CD4-positive, alpha-beta memory T cell (primary cell): Measurements from ENCODE around the gene RHOH. TPM values are rescaled to one million over a fixed set of nuclear protein-coding genes. Genes with fewer than 3 reads are reported as not detected.
A peak's percentile ranks its signal among the peaks of the same experiment; 100 is the strongest.

Experiments used
- CTCF ChIA-PET: fragments of 350-600 bp; sonication (Branson Sonifier 250); formaldehyde crosslinking; loops from one replicate; lab custom pipeline; 2021; ENCODE audit warnings: inconsistent platforms; ENCODE audit not compliant: partially characterized antibody; lab: Charles Lee
- POLR2A ChIA-PET: fragments of 350-600 bp; sonication (Branson Sonifier 250); formaldehyde crosslinking; loops from one replicate; lab custom pipeline; 2021; ENCODE audit not compliant: partially characterized antibody; lab: Charles Lee
- DNase-seq, 5 donors: peaks; one replicate each; pipeline versions ENCODE4 v3.0.0 to v3.0.0-alpha.2; 2020 to 2022; ENCODE audit warnings: mixed read lengths in 1 of 5
- H3K27ac ChIP-seq: one replicate; pipeline ENCODE4 v1.7.0; 2013; ENCODE audit warnings: low read depth, low read length
- H3K27me3 ChIP-seq: 2 replicates; pipeline ENCODE4 v1.7.0; 2013; ENCODE audit warnings: mild to moderate bottlenecking, low read length, moderate library complexity; ENCODE audit not compliant: insufficient read depth
- H3K36me3 ChIP-seq: 2 replicates; pipeline ENCODE4 v1.7.0; 2013; ENCODE audit warnings: mild to moderate bottlenecking, low read length, moderate library complexity; ENCODE audit not compliant: insufficient read depth
- H3K4me1 ChIP-seq: 2 replicates; pipeline ENCODE4 v1.7.0; 2013; ENCODE audit warnings: mild to moderate bottlenecking, low read length, moderate library complexity; ENCODE audit not compliant: insufficient read depth
- H3K4me3 ChIP-seq, 2 donors: one replicate each; pipeline ENCODE4 v1.7.0; 2013; ENCODE audit warnings: low read length in 2 of 2, mild to moderate bottlenecking in 1 of 2
- H3K9me3 ChIP-seq, 2 donors: one replicate each; pipeline ENCODE4 v1.7.0; 2013; ENCODE audit warnings: low read length in 2 of 2, control low read depth in 1 of 2; ENCODE audit not compliant: control insufficient read depth in 1 of 2
- H3K27ac Mint-ChIP-seq, 7 donors: one replicate each; pipeline ENCODE4 v1.8.0; 2020 to 2021; ENCODE audit warnings: mixed read lengths in 7 of 7, mild to moderate bottlenecking in 6 of 7, inconsistent platforms in 3 of 7, moderate library complexity in 3 of 7
- H3K27me3 Mint-ChIP-seq, 2 donors: one replicate each; pipeline ENCODE4 v1.8.0; 2020 to 2021; ENCODE audit warnings: mixed read lengths in 2 of 2
- H3K36me3 Mint-ChIP-seq, 2 donors: one replicate each; pipeline ENCODE4 v1.8.0; 2020 to 2021; ENCODE audit warnings: mixed read lengths in 2 of 2, inconsistent platforms in 1 of 2, mild to moderate bottlenecking in 1 of 2
- H3K4me1 Mint-ChIP-seq, 4 donors: one replicate each; pipeline ENCODE4 v1.8.0; 2020 to 2021; ENCODE audit warnings: mixed read lengths in 4 of 4, mild to moderate bottlenecking in 1 of 4
- H3K4me3 Mint-ChIP-seq, 8 donors: one replicate each; pipeline ENCODE4 v1.8.0; 2020 to 2021; ENCODE audit warnings: mixed read lengths in 8 of 8, mild to moderate bottlenecking in 7 of 8, moderate library complexity in 6 of 8, inconsistent platforms in 3 of 8
- H3K9me3 Mint-ChIP-seq, 8 donors: one replicate each; pipeline ENCODE4 v1.8.0; 2020 to 2021; ENCODE audit warnings: mixed read lengths in 8 of 8, mild to moderate bottlenecking in 5 of 8, inconsistent platforms in 3 of 8, moderate library complexity in 1 of 8
- intact Hi-C: fragments of 100-400 bp; cut with micrococcal nuclease; formaldehyde crosslinking; loops from one replicate; pipeline ENCODE4 v1.15.1; 2023
- polyA plus RNA-seq, 2 donors: library from polyadenylated mRNA; unstranded; fragments of 300-500 nt; fragmentation: Illumina TruSeq; gene quantifications; one replicate each; pipeline ENCODE4 v1.2.3, GENCODE V29; 2021
- total RNA-seq, 2 experiments: library from RNA; stranded (reverse); gene quantifications; one replicate each; pipeline ENCODE4 v1.2.3, GENCODE V29; 2021

The RHOH gene
- total and polyA plus RNA-seq, 4 experiments from 2014 or later = 198 to 486 (median 233) TPM

DNA sequence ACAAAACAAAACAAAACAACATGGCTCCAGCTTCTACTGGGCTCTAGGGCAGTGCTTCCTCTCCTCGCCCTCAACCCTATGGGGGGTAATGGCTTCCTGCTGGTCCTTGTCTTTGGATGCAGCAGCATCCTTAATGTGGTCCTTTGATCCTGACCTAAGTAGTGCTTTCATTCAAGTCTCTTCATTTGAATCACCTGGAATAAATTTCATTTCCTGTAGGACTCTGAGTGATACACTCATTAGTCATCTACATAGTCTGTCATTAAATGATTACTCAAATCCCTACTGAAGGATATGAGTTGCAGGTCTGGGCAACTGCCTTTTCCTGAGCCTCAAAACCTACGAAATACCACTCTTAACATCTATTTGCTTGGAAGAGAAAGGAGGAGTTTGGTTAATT lies 54.5 kb downstream of the RHOH start:
- H3K36me3 Mint-ChIP-seq = peaks cover 0 to 11% of the 10 kb centered on the region in 2 donors
- no peak for DNase-seq
- intact Hi-C loops = no loop called here
- Histone ChIP-seq H3K27ac (no peak overlapping the region), H3K36me3 (no peaks in the 10 kb centered on the region), H3K4me3 (no peak overlapping the region), H3K27me3 (no peaks in the 10 kb centered on the region), H3K4me1 (peaks cover 79% of the 10 kb centered on the region), H3K9me3 (no peaks in the 10 kb centered on the region)
- H3K9me3 Mint-ChIP-seq = peaks cover 0 to 2% (median 0%) of the 10 kb centered on the region in 8 donors
- H3K27me3 Mint-ChIP-seq = no peaks in the 10 kb centered on the region
- H3K4me1 Mint-ChIP-seq = peaks cover 51 to 89% (median 66%) of the 10 kb centered on the region in 4 donors
- POLR2A ChIA-PET = interaction anchor here (1.4 to 41.1 kb wide), 4 partner anchors 26 to 58 kb away, joined by 7 to 1182 read pairs (median 29); partner anchors contain the start of gene RHOH
- H3K27ac Mint-ChIP-seq = peak overlapping the region in 5 of 7 donors; percentile 49 to 93 (median 84)
- CTCF ChIA-PET = interaction anchor here (1.4 kb wide), 1 partner anchor 20 kb away, joined by 3 read pairs; no protein-coding TSS in a partner anchor
- peak overlapping the region in 3 of 8 donors; percentile 50 to 75 (median 64) for H3K4me3 Mint-ChIP-seq

DNA sequence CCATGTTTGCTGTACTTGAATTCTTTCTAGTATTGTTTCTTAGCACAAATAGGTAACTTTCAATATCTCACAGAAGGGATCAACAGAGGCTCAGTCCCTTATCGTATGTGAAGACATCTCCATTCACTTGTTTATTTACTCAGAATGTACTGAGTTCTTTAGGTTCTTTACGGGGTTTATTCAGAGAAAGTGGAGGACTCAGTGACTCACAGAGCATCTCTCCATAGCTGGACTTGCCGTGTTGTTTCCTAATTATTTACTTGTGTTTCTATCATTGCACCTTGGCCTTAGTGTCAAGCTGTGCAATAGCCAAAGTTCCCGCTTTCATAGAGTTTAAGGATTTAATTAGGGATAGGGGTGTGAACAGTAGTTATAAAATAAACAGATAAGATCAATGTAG lies 57.1 kb downstream of the RHOH start:
- H3K27ac ChIP-seq = no peak overlapping the region

DNA sequence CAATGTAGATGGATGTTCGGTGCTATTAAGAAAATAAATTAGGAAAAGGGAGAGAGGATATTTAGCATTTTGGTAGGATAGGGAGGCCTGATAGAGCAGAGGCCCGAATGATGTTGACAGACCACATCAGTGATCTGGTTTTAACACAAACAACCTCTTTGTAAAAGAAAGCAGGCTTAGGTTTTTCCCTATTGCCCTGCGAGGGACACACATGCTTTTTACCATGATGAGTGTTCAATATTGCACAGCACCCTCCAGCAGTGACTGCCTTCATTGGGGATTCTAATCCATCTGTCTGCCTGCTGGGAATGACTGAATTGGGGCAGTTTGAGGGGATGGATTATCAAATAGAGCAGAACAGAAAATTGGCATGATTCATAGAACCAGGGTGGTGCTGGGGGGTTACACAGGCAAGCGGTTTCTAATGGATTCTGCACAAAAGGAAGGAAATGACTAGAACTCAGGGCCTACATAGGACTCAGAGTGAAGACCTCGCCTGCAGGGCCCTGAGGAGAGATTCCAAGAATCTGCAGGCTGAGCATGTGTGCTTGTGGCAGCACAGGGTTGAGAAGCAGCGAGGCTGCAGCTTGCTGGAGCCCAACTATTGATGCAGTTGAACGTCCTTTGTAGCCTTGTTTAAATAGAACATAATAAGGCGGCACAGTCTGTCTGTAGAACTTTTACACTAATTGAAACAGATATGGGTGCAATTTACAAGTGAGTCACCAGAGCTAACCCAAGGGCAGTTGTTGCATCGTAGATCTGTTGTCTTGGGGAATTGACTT lies 58.0 kb downstream of the RHOH start:
- no peaks in the 10 kb centered on the region for H3K27me3 ChIP-seq
- Mint-ChIP-seq H3K9me3 (peaks cover 0 to 2% (median 0%) of the 10 kb centered on the region in 8 donors), H3K36me3 (no peaks in the 10 kb centered on the region), H3K4me1 (peaks cover 35 to 76% (median 65%) of the 10 kb centered on the region in 4 donors), H3K27me3 (no peaks in the 10 kb centered on the region), H3K27ac (peak overlapping the region; percentile 55 to 90 (median 85)), H3K4me3 (peak overlapping the region in 6 of 8 donors; percentile 19 to 71 (median 60))
- intact Hi-C loops = loop anchor here (2.0 kb wide), 1 partner anchor 16 kb away; no protein-coding TSS in a partner anchor
- no peaks in the 10 kb centered on the region for H3K36me3 ChIP-seq
- peaks cover 72% of the 10 kb centered on the region for H3K4me1 ChIP-seq
- no peak overlapping the region for H3K4me3 ChIP-seq
- CTCF ChIA-PET = interaction anchor here (0.5 to 0.7 kb wide), 2 partner anchors 55 to 207 kb away, joined by 3 read pairs; no protein-coding TSS in a partner anchor
- DNase-seq = no peak
- POLR2A ChIA-PET = interaction anchor here (1.2 to 41.1 kb wide), 3 partner anchors 52 to 59 kb away, joined by 3 to 1182 read pairs (median 10); partner anchors contain the start of gene RHOH
- H3K9me3 ChIP-seq = no peaks in the 10 kb centered on the region
- H3K27ac ChIP-seq = peak overlapping the region; percentile 37

More for the DNA sequence above, 57.1 kb downstream of the RHOH start:
- POLR2A ChIA-PET = interaction anchor here (1.0 to 41.1 kb wide), 4 partner anchors 51 to 63 kb away, joined by 3 to 1182 read pairs (median 6); partner anchors contain the start of gene RHOH
- no peak overlapping the region for H3K4me3 ChIP-seq
- H3K27me3 Mint-ChIP-seq = no peaks in the 10 kb centered on the region
- H3K36me3 Mint-ChIP-seq = no peaks in the 10 kb centered on the region
- H3K4me3 Mint-ChIP-seq = peak overlapping the region in 6 of 8 donors; percentile 7 to 71 (median 60)
- no peaks in the 10 kb centered on the region for H3K27me3 ChIP-seq
- H3K9me3 ChIP-seq = no peaks in the 10 kb centered on the region
- H3K4me1 Mint-ChIP-seq = peaks cover 42 to 84% (median 67%) of the 10 kb centered on the region in 4 donors
- CTCF ChIA-PET = interaction anchor here (0.5 to 1.8 kb wide), 3 partner anchors 29 to 206 kb away, joined by 3 to 4 read pairs (median 3); no protein-coding TSS in a partner anchor
- peaks cover 0 to 2% (median 0%) of the 10 kb centered on the region in 8 donors for H3K9me3 Mint-ChIP-seq
- peaks cover 76% of the 10 kb centered on the region for H3K4me1 ChIP-seq
- peak overlapping the region; percentile 80 to 90 (median 85) for H3K27ac Mint-ChIP-seq
- intact Hi-C loops = loop anchor here (2.0 kb wide), 1 partner anchor 15 kb away; no protein-coding TSS in a partner anchor
- no peaks in the 10 kb centered on the region for H3K36me3 ChIP-seq
- no peak for DNase-seq

DNA sequence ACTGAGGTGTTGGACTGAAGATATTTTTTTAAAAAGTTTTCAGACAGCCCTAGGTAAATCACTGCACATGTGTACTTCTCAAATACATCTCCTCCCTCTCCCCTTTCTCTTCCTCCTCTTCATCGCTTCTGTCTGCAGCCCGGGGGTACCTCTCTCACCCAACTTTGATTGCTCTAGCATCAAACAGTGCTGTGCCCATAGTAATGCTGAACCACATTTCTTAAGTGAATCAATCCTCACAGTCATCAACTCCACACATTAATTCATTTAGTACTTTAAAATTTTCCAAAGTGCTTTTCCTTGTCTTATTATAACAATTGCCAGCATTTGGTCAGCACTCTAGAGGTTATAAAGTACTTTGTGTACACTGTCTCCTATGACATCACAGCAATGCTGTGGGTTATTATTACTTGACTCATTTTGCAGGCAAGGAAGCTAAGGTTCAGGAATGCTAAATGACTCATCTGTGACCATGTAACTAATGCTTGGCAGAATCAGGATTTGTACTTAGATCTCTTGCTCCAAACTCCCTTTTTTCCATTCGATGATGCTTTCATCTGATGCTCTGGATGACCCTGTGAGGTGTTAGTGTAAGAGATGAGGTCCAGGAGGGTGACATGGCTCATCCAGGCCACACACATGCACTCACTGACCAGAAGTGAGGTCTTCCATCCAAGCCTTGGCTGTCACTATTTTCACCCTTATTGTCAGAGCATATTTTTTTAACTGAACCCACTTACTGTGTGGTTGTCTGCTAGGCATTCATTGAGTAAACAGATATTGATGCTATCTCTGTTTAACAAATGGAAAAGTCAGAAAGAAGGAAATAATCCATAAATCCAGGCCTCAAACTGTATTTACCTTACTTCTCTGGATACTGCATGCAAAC lies 58.8 kb downstream of the RHOH start:
- intact Hi-C loops = loop anchor here (2.0 kb wide), 1 partner anchor 17 kb away; no protein-coding TSS in a partner anchor
- H3K27ac ChIP-seq = no peak overlapping the region

DNA sequence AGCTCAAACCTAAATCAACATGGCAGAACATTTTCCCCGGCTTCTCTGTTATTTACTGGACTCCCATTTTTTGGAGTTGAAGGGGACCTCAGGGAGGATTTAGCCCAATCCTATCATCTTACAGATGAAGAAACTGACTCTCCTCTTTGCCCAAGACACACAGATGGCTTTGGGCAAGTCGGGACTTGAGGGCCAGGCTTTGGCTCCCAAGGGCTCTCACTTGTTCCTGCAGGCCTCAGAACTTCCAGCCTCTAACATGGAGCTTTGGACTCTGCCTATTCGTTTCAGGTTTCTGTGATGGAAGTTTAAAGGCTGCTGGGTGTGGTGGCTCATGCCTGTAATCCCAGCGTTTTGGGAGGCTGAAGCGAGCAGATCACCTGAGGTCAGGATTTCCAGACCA lies 59.5 kb downstream of the RHOH start:
- H3K4me1 Mint-ChIP-seq = peaks cover 31 to 72% (median 61%) of the 10 kb centered on the region in 4 donors
- no peaks in the 10 kb centered on the region for H3K36me3 Mint-ChIP-seq
- peaks cover 58% of the 10 kb centered on the region for H3K4me1 ChIP-seq
- H3K27ac Mint-ChIP-seq = peak overlapping the region in 4 of 7 donors; percentile 69 to 86 (median 76)
- peaks cover 0 to 2% (median 0%) of the 10 kb centered on the region in 8 donors for H3K9me3 Mint-ChIP-seq
- intact Hi-C loops = no loop called here
- no peaks in the 10 kb centered on the region for H3K9me3 ChIP-seq
- H3K4me3 Mint-ChIP-seq = peak overlapping the region in 2 of 8 donors; percentile 10 to 17
- H3K27me3 Mint-ChIP-seq = no peaks in the 10 kb centered on the region
- no peaks in the 10 kb centered on the region for H3K36me3 ChIP-seq
- CTCF ChIA-PET = interaction anchor here (1.4 to 1.7 kb wide), 3 partner anchors 11 to 61 kb away, joined by 3 to 5 read pairs (median 4); no protein-coding TSS in a partner anchor
- H3K27ac ChIP-seq = no peak overlapping the region
- no peak for DNase-seq
- no peak overlapping the region for H3K4me3 ChIP-seq
- no peaks in the 10 kb centered on the region for H3K27me3 ChIP-seq
- POLR2A ChIA-PET = interaction anchor here (1.2 to 41.1 kb wide), 7 partner anchors 9 to 53 kb away, joined by 3 to 1182 read pairs (median 4); partner anchors contain the start of gene RHOH

More for the DNA sequence above, 58.8 kb downstream of the RHOH start:
- Mint-ChIP-seq H3K4me3 (peak overlapping the region in 5 of 8 donors; percentile 5 to 70 (median 56)), H3K4me1 (peaks cover 32 to 70% (median 60%) of the 10 kb centered on the region in 4 donors), H3K36me3 (no peaks in the 10 kb centered on the region), H3K27ac (peak overlapping the region; percentile 24 to 86 (median 81)), H3K9me3 (peaks cover 0 to 2% (median 0%) of the 10 kb centered on the region in 8 donors), H3K27me3 (no peaks in the 10 kb centered on the region)
- Histone ChIP-seq H3K27me3 (no peaks in the 10 kb centered on the region), H3K36me3 (no peaks in the 10 kb centered on the region), H3K9me3 (no peaks in the 10 kb centered on the region), H3K4me3 (no peak overlapping the region), H3K4me1 (peaks cover 65% of the 10 kb centered on the region)
- no peak for DNase-seq
- ChIA-PET POLR2A (interaction anchor here (1.2 to 41.1 kb wide), 7 partner anchors 10 to 54 kb away, joined by 3 to 1182 read pairs (median 4); partner anchors contain the start of gene RHOH), CTCF (interaction anchor here (1.7 kb wide), 1 partner anchor 12 kb away, joined by 5 read pairs; no protein-coding TSS in a partner anchor)

DNA sequence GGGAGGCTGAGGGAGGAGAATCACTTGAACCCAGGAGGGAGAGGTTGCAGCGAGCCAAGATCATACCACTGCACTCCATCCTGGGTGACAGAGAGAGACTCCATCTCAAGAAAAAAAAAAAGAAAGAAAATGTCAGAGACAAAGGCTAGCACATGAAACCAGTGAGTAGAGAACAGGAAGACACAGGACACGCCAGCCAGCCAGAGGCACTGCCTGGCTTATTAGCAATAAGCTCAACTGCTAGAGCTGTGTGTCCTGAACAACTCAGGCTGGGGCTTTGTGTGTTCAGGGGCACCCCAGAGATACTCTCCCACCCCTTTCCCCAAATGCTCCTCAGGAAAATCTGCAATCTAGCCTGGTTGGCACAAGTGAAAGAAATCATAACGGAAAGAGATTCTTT lies 60.0 kb downstream of the RHOH start:
- no peak for DNase-seq
- H3K4me1 ChIP-seq = peaks cover 59% of the 10 kb centered on the region
- H3K36me3 Mint-ChIP-seq = no peaks in the 10 kb centered on the region
- no peak overlapping the region for H3K27ac ChIP-seq
- H3K9me3 Mint-ChIP-seq = peaks cover 0 to 2% (median 0%) of the 10 kb centered on the region in 8 donors
- H3K4me3 ChIP-seq = no peak overlapping the region
- no peaks in the 10 kb centered on the region for H3K27me3 Mint-ChIP-seq
- ChIA-PET POLR2A (interaction anchor here (1.2 to 41.1 kb wide), 7 partner anchors 8 to 54 kb away, joined by 3 to 1182 read pairs (median 4); partner anchors contain the start of gene RHOH), CTCF (interaction anchor here (0.7 to 1.7 kb wide), 6 partner anchors 8 to 60 kb away, joined by 3 to 5 read pairs (median 4); no protein-coding TSS in a partner anchor)
- no peaks in the 10 kb centered on the region for H3K27me3 ChIP-seq
- no peaks in the 10 kb centered on the region for H3K9me3 ChIP-seq
- intact Hi-C loops = no loop called here
- peaks cover 31 to 73% (median 62%) of the 10 kb centered on the region in 4 donors for H3K4me1 Mint-ChIP-seq
- no peaks in the 10 kb centered on the region for H3K36me3 ChIP-seq
- peak overlapping the region in 5 of 8 donors; percentile 17 to 53 (median 35) for H3K4me3 Mint-ChIP-seq
- H3K27ac Mint-ChIP-seq = peak overlapping the region in 5 of 7 donors; percentile 12 to 69 (median 42)
